ENCODE measurements around the gene FA2H. TPM values are rescaled to one million over a fixed set of nuclear protein-coding genes. Genes with fewer than 3 reads are reported as not detected.
A peak's percentile ranks its signal among the peaks of the same experiment; 100 is the strongest.

FA2H gene
- total and polyA plus RNA-seq, 5 donors from 2014 or later: 1.8 TPM; not detected in 4

GRCh38 chr16:74734361-74735161 lies 40.1 kb downstream of the FA2H start:
- peaks cover 4% of the 10 kb centered on the region for H3K27me3 Mint-ChIP-seq
- no peaks in the 10 kb centered on the region for H3K36me3 Mint-ChIP-seq
- Histone ChIP-seq H3K27me3 (ENCODE audit: control insufficient read depth, insufficient read depth, low read length) (no peaks in the 10 kb centered on the region), H3K27ac (ENCODE audit: insufficient read depth, low read length, poor library complexity, severe bottlenecking) (no peak overlapping the region), H3K36me3 (ENCODE audit: control insufficient read depth, insufficient read depth, low read length) (no peaks in the 10 kb centered on the region), H3K9me3 (ENCODE audit: control insufficient read depth in 2 of 2, low read length in 2 of 2) (no peaks in the 10 kb centered on the region), H3K4me3 (ENCODE audit: low read depth, low read length) (no peak overlapping the region), H3K4me1 (ENCODE audit: control insufficient read depth, insufficient read depth, low read length, poor library complexity, severe bottlenecking) (peaks cover 4% of the 10 kb centered on the region)
- ATAC-seq (ENCODE audit: low read depth in 2 of 2) (no peak), DNase-seq (no peak)
- H3K4me1 Mint-ChIP-seq: peaks cover 0 to 6% (median 2%) of the 10 kb centered on the region in 4 donors
- no peak overlapping the region for H3K4me3 Mint-ChIP-seq
- peaks cover 0 to 3% (median 0%) of the 10 kb centered on the region in 7 donors for H3K9me3 Mint-ChIP-seq
- no peak overlapping the region for H3K27ac Mint-ChIP-seq

- DNase-seq (no peak), ATAC-seq (ENCODE audit: low read depth in 2 of 2) (no peak)
- Mint-ChIP-seq H3K9me3 (peaks cover 0 to 3% (median 0%) of the 10 kb centered on the region in 7 donors), H3K4me3 (no peak overlapping the region), H3K27ac (peak overlapping the region in 1 of 3 donors; percentile 34), H3K36me3 (no peaks in the 10 kb centered on the region), H3K4me1 (peaks cover 0 to 7% (median 3%) of the 10 kb centered on the region in 4 donors), H3K27me3 (peaks cover 4% of the 10 kb centered on the region)
- Histone ChIP-seq H3K9me3 (ENCODE audit: control insufficient read depth in 2 of 2, low read length in 2 of 2) (no peaks in the 10 kb centered on the region), H3K4me3 (ENCODE audit: low read depth, low read length) (no peak overlapping the region), H3K27me3 (ENCODE audit: control insufficient read depth, insufficient read depth, low read length) (no peaks in the 10 kb centered on the region), H3K27ac (ENCODE audit: insufficient read depth, low read length, poor library complexity, severe bottlenecking) (no peak overlapping the region), H3K36me3 (ENCODE audit: control insufficient read depth, insufficient read depth, low read length) (no peaks in the 10 kb centered on the region), H3K4me1 (ENCODE audit: control insufficient read depth, insufficient read depth, low read length, poor library complexity, severe bottlenecking) (peaks cover 4% of the 10 kb centered on the region)
Observed at GRCh38 chr16:74732707-74733350, 41.8 kb downstream of the FA2H start.

GRCh38 chr16:74731853-74732477 lies 42.7 kb downstream of the FA2H start:
- H3K36me3 Mint-ChIP-seq: no peaks in the 10 kb centered on the region
- H3K27me3 Mint-ChIP-seq: no peaks in the 10 kb centered on the region
- peaks cover 0 to 7% (median 3%) of the 10 kb centered on the region in 4 donors for H3K4me1 Mint-ChIP-seq
- peak overlapping the region in 1 of 3 donors; percentile 34 for H3K27ac Mint-ChIP-seq
- Histone ChIP-seq H3K9me3 (ENCODE audit: control insufficient read depth in 2 of 2, low read length in 2 of 2) (peaks cover under 1 to 5% of the 10 kb centered on the region in 2 experiments), H3K27ac (ENCODE audit: insufficient read depth, low read length, poor library complexity, severe bottlenecking) (no peak overlapping the region), H3K4me3 (ENCODE audit: low read depth, low read length) (no peak overlapping the region), H3K4me1 (ENCODE audit: control insufficient read depth, insufficient read depth, low read length, poor library complexity, severe bottlenecking) (peaks cover 4% of the 10 kb centered on the region), H3K36me3 (ENCODE audit: control insufficient read depth, insufficient read depth, low read length) (no peaks in the 10 kb centered on the region), H3K27me3 (ENCODE audit: control insufficient read depth, insufficient read depth, low read length) (no peaks in the 10 kb centered on the region)
- H3K4me3 Mint-ChIP-seq: no peak overlapping the region
- DNase-seq (no peak), ATAC-seq (ENCODE audit: low read depth in 2 of 2) (no peak)
- H3K9me3 Mint-ChIP-seq: peaks cover 0 to 5% (median 0%) of the 10 kb centered on the region in 7 donors

GRCh38 chr16:74729783-74730683 lies 44.6 kb downstream of the FA2H start:
- Histone ChIP-seq H3K36me3 (ENCODE audit: control insufficient read depth, insufficient read depth, low read length) (no peaks in the 10 kb centered on the region), H3K4me3 (ENCODE audit: low read depth, low read length) (no peak overlapping the region), H3K9me3 (ENCODE audit: control insufficient read depth in 2 of 2, low read length in 2 of 2) (peaks cover 5 to 6% of the 10 kb centered on the region in 2 experiments), H3K4me1 (ENCODE audit: control insufficient read depth, insufficient read depth, low read length, poor library complexity, severe bottlenecking) (peaks cover 4% of the 10 kb centered on the region), H3K27me3 (ENCODE audit: control insufficient read depth, insufficient read depth, low read length) (no peaks in the 10 kb centered on the region), H3K27ac (ENCODE audit: insufficient read depth, low read length, poor library complexity, severe bottlenecking) (no peak overlapping the region)
- H3K36me3 Mint-ChIP-seq: no peaks in the 10 kb centered on the region
- H3K27me3 Mint-ChIP-seq: no peaks in the 10 kb centered on the region
- H3K4me3 Mint-ChIP-seq: no peak overlapping the region
- H3K9me3 Mint-ChIP-seq: peaks cover 0 to 10% (median 0%) of the 10 kb centered on the region in 7 donors
- ATAC-seq (ENCODE audit: low read depth in 2 of 2) (no peak), DNase-seq (no peak)
- no peak overlapping the region for H3K27ac Mint-ChIP-seq
- peaks cover 0 to 7% (median 3%) of the 10 kb centered on the region in 4 donors for H3K4me1 Mint-ChIP-seq

GRCh38 chr16:74727903-74728302 lies 46.7 kb downstream of the FA2H start:
- ATAC-seq (ENCODE audit: low read depth in 2 of 2) (no peak), DNase-seq (no peak)
- H3K4me3 Mint-ChIP-seq: no peak overlapping the region
- no peaks in the 10 kb centered on the region for H3K27me3 Mint-ChIP-seq
- Histone ChIP-seq H3K36me3 (ENCODE audit: control insufficient read depth, insufficient read depth, low read length) (no peaks in the 10 kb centered on the region), H3K9me3 (ENCODE audit: control insufficient read depth in 2 of 2, low read length in 2 of 2) (peaks cover 5 to 6% of the 10 kb centered on the region in 2 experiments), H3K27me3 (ENCODE audit: control insufficient read depth, insufficient read depth, low read length) (no peaks in the 10 kb centered on the region), H3K4me3 (ENCODE audit: low read depth, low read length) (no peak overlapping the region), H3K27ac (ENCODE audit: insufficient read depth, low read length, poor library complexity, severe bottlenecking) (no peak overlapping the region), H3K4me1 (ENCODE audit: control insufficient read depth, insufficient read depth, low read length, poor library complexity, severe bottlenecking) (peaks cover 4% of the 10 kb centered on the region)
- peaks cover 0 to 7% (median 3%) of the 10 kb centered on the region in 4 donors for H3K4me1 Mint-ChIP-seq
- H3K36me3 Mint-ChIP-seq: no peaks in the 10 kb centered on the region
- H3K27ac Mint-ChIP-seq: no peak overlapping the region
- peaks cover 0 to 10% (median 0%) of the 10 kb centered on the region in 7 donors for H3K9me3 Mint-ChIP-seq

DNA sequence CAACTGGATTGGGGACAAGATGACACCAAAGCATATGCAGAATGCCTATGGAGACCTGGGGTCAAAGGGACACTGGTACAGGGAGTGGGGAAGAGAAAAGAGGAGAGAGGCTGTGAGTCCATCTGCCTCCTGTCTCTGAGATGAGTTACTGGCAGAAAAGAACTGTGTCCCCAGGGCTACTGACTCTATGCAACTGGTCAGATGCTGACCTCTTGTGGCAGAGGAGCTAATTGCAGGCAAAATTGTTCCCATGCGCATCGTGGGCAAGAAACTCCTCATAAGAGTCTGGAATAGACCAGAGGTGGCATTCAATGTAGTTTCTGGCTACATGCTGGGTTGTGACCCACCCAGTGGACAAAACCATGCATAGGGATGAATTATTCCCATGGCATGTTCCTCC lies 47.9 kb downstream of the FA2H start:
- Histone ChIP-seq H3K4me3 (ENCODE audit: low read depth, low read length) (no peak overlapping the region), H3K9me3 (ENCODE audit: control insufficient read depth in 2 of 2, low read length in 2 of 2) (peaks cover 5 to 6% of the 10 kb centered on the region in 2 experiments), H3K4me1 (ENCODE audit: control insufficient read depth, insufficient read depth, low read length, poor library complexity, severe bottlenecking) (peaks cover 4% of the 10 kb centered on the region), H3K27ac (ENCODE audit: insufficient read depth, low read length, poor library complexity, severe bottlenecking) (no peak overlapping the region), H3K27me3 (ENCODE audit: control insufficient read depth, insufficient read depth, low read length) (no peaks in the 10 kb centered on the region), H3K36me3 (ENCODE audit: control insufficient read depth, insufficient read depth, low read length) (no peaks in the 10 kb centered on the region)
- H3K27me3 Mint-ChIP-seq: no peaks in the 10 kb centered on the region
- H3K4me1 Mint-ChIP-seq: peaks cover 0 to 7% (median 3%) of the 10 kb centered on the region in 4 donors
- peaks cover 0 to 10% (median 0%) of the 10 kb centered on the region in 7 donors for H3K9me3 Mint-ChIP-seq
- H3K4me3 Mint-ChIP-seq: peak overlapping the region in 1 of 4 donors; percentile 22
- ATAC-seq (ENCODE audit: low read depth in 2 of 2): no peak
- peak in 1 of 3 donors; percentile 57 for DNase-seq
- H3K27ac Mint-ChIP-seq: no peak overlapping the region
- H3K36me3 Mint-ChIP-seq: no peaks in the 10 kb centered on the region
